ENCODE measurements around the gene SORCS1.

The SORCS1 gene

GRCh38 chr10:106982268-106982667 lies 182.2 kb downstream of the SORCS1 start:
- no peak for DNase-seq

GRCh38 chr10:106981452-106982075 lies 182.9 kb downstream of the SORCS1 start:
- no peak for DNase-seq

GRCh38 chr10:106980495-106981451 lies 183.7 kb downstream of the SORCS1 start:
- no peak for DNase-seq

- DNase-seq = no peak
Observed at GRCh38 chr10:106978756-106979155, 185.8 kb downstream of the SORCS1 start.

GRCh38 chr10:106973716-106974115 lies 190.8 kb downstream of the SORCS1 start:
- no peak for DNase-seq

GRCh38 chr10:106973288-106973687 lies 191.2 kb downstream of the SORCS1 start:
- no peak for DNase-seq

GRCh38 chr10:106972381-106972780 lies 192.1 kb downstream of the SORCS1 start:
- DNase-seq = no peak

- DNase-seq = no peak
Observed at GRCh38 chr10:106971411-106971831, 193.1 kb downstream of the SORCS1 start.

GRCh38 chr10:106967452-106967851 lies 197.1 kb downstream of the SORCS1 start:
- no peak for DNase-seq

- DNase-seq = no peak
Observed at GRCh38 chr10:106960812-106961211, 203.7 kb downstream of the SORCS1 start.

- no peak for DNase-seq
Observed at GRCh38 chr10:106959521-106959920, 205.0 kb downstream of the SORCS1 start.

- no peak for DNase-seq
Observed at GRCh38 chr10:106958589-106959361, 205.7 kb downstream of the SORCS1 start.

GRCh38 chr10:106957823-106958588 lies 206.5 kb downstream of the SORCS1 start:
- DNase-seq = no peak

- no peak for DNase-seq
Observed at GRCh38 chr10:106956216-106956915, 208.1 kb downstream of the SORCS1 start.

GRCh38 chr10:106955133-106955532 lies 209.4 kb downstream of the SORCS1 start:
- no peak for DNase-seq

- DNase-seq = no peak
Observed at GRCh38 chr10:106952033-106952432, 212.5 kb downstream of the SORCS1 start.

GRCh38 chr10:106949680-106950478 lies 214.6 kb downstream of the SORCS1 start:
- no peak for DNase-seq

GRCh38 chr10:106947643-106948042 lies 216.9 kb downstream of the SORCS1 start:
- no peak for DNase-seq

GRCh38 chr10:106942035-106942662 lies 222.4 kb downstream of the SORCS1 start:
- no peak for DNase-seq

- no peak for DNase-seq
Observed at GRCh38 chr10:106941297-106942034, 223.0 kb downstream of the SORCS1 start.

All from NCI-H2227 treated with DMSO at 0.1 percent for 48 hours (cell line).